OCI-LY1 (cell line): ENCODE data around the gene DMD.

Experiments used
- CTCF ChIP-seq: fragments of 200-600 bp; sonication (generic), shearing (Covaris generic); IDR thresholded peaks from 2 replicates; pipeline ENCODE4 v1.5.1; 2017; ENCODE audit warnings: mild to moderate bottlenecking, antibody characterized with exemption, low read length, moderate library complexity, mixed read lengths
- EZH2 ChIP-seq: fragments of 200-600 bp; sonication (generic), shearing (Covaris generic); IDR thresholded peaks from 2 replicates; pipeline ENCODE4 v1.8.0; 2017; ENCODE audit warnings: borderline replicate concordance, mixed run types, mild to moderate bottlenecking, antibody characterized with exemption, low read length, moderate library complexity, mixed read lengths

GRCh38 chrX:32678487-32678886 is 532.9 kb downstream of the DMD start:
- TF ChIP-seq CTCF: no peak
- no peak for TF ChIP-seq EZH2
